ENCODE measurements around the gene NRIP1.

NRIP1 gene

GRCh38 chr21:14993115-14993514 lies 71.7 kb downstream of the NRIP1 start:
- H3K4me2 ChIP-seq = no peak overlapping the region
- H3K27ac ChIP-seq = no peak overlapping the region
- no peaks in the 10 kb centered on the region for H4K20me1 ChIP-seq (ENCODE audit: insufficient read depth)
- no peaks in the 10 kb centered on the region for H3K27me3 ChIP-seq (ENCODE audit: insufficient read depth, low read depth)
- no peak overlapping the region for H3K9ac ChIP-seq
- no peak for TF ChIP-seq CTCF (conservative IDR thresholded peaks at IDR 0.05; ENCODE audit: low read depth, low read length)
- H3K4me1 ChIP-seq (ENCODE audit: low read depth, poor library complexity, severe bottlenecking) = no peaks in the 10 kb centered on the region
- H3K79me2 ChIP-seq (ENCODE audit: insufficient read depth, low read depth) = no peaks in the 10 kb centered on the region
- H3K36me3 ChIP-seq (ENCODE audit: insufficient read depth) = no peaks in the 10 kb centered on the region
- H2AFZ ChIP-seq (ENCODE audit: low read depth) = no peak overlapping the region
- H3K4me3 ChIP-seq (IDR thresholded peaks at IDR 0.05; ENCODE audit: insufficient read depth, low read depth, low read length) = no peak overlapping the region

GRCh38 chr21:14991957-14992356 lies 72.8 kb downstream of the NRIP1 start:
- Histone ChIP-seq H3K9ac (no peak overlapping the region), H3K27ac (no peak overlapping the region), H3K27me3 (ENCODE audit: insufficient read depth, low read depth) (no peaks in the 10 kb centered on the region), H4K20me1 (ENCODE audit: insufficient read depth) (no peaks in the 10 kb centered on the region), H3K4me1 (ENCODE audit: low read depth, poor library complexity, severe bottlenecking) (no peaks in the 10 kb centered on the region), H3K4me3 (IDR thresholded peaks at IDR 0.05; ENCODE audit: insufficient read depth, low read depth, low read length) (no peak overlapping the region), H2AFZ (ENCODE audit: low read depth) (no peak overlapping the region), H3K36me3 (ENCODE audit: insufficient read depth) (no peaks in the 10 kb centered on the region), H3K4me2 (no peak overlapping the region), H3K79me2 (ENCODE audit: insufficient read depth, low read depth) (no peaks in the 10 kb centered on the region)
- no peak for TF ChIP-seq CTCF (conservative IDR thresholded peaks at IDR 0.05; ENCODE audit: low read depth, low read length)

- Histone ChIP-seq H3K27ac (no peak overlapping the region), H3K36me3 (ENCODE audit: insufficient read depth) (no peaks in the 10 kb centered on the region), H4K20me1 (ENCODE audit: insufficient read depth) (no peaks in the 10 kb centered on the region), H3K79me2 (ENCODE audit: insufficient read depth, low read depth) (no peaks in the 10 kb centered on the region), H3K9ac (no peak overlapping the region), H3K4me1 (ENCODE audit: low read depth, poor library complexity, severe bottlenecking) (no peaks in the 10 kb centered on the region), H3K4me3 (IDR thresholded peaks at IDR 0.05; ENCODE audit: insufficient read depth, low read depth, low read length) (no peak overlapping the region), H3K27me3 (ENCODE audit: insufficient read depth, low read depth) (no peaks in the 10 kb centered on the region), H2AFZ (ENCODE audit: low read depth) (no peak overlapping the region), H3K4me2 (no peak overlapping the region)
- no peak for TF ChIP-seq CTCF (conservative IDR thresholded peaks at IDR 0.05; ENCODE audit: low read depth, low read length)
Measured at GRCh38 chr21:14989359-14989758, 75.4 kb downstream of the NRIP1 start.

GRCh38 chr21:14988760-14989159 lies 76.0 kb downstream of the NRIP1 start:
- H2AFZ ChIP-seq (ENCODE audit: low read depth) = no peak overlapping the region
- no peaks in the 10 kb centered on the region for H3K27me3 ChIP-seq (ENCODE audit: insufficient read depth, low read depth)
- H3K4me3 ChIP-seq (IDR thresholded peaks at IDR 0.05; ENCODE audit: insufficient read depth, low read depth, low read length) = no peak overlapping the region
- no peaks in the 10 kb centered on the region for H4K20me1 ChIP-seq (ENCODE audit: insufficient read depth)
- no peak overlapping the region for H3K27ac ChIP-seq
- H3K4me2 ChIP-seq = no peak overlapping the region
- no peaks in the 10 kb centered on the region for H3K36me3 ChIP-seq (ENCODE audit: insufficient read depth)
- TF ChIP-seq CTCF (conservative IDR thresholded peaks at IDR 0.05; ENCODE audit: low read depth, low read length) = no peak
- no peaks in the 10 kb centered on the region for H3K4me1 ChIP-seq (ENCODE audit: low read depth, poor library complexity, severe bottlenecking)
- H3K79me2 ChIP-seq (ENCODE audit: insufficient read depth, low read depth) = no peaks in the 10 kb centered on the region
- no peak overlapping the region for H3K9ac ChIP-seq

All from KMS-11 (cell line).